ENCODE results near the gene SPI1. TPM values are rescaled to one million over a fixed set of nuclear protein-coding genes. Genes with fewer than 3 reads are reported as not detected.

Gene SPI1
- total RNA-seq, result not detected

DNA sequence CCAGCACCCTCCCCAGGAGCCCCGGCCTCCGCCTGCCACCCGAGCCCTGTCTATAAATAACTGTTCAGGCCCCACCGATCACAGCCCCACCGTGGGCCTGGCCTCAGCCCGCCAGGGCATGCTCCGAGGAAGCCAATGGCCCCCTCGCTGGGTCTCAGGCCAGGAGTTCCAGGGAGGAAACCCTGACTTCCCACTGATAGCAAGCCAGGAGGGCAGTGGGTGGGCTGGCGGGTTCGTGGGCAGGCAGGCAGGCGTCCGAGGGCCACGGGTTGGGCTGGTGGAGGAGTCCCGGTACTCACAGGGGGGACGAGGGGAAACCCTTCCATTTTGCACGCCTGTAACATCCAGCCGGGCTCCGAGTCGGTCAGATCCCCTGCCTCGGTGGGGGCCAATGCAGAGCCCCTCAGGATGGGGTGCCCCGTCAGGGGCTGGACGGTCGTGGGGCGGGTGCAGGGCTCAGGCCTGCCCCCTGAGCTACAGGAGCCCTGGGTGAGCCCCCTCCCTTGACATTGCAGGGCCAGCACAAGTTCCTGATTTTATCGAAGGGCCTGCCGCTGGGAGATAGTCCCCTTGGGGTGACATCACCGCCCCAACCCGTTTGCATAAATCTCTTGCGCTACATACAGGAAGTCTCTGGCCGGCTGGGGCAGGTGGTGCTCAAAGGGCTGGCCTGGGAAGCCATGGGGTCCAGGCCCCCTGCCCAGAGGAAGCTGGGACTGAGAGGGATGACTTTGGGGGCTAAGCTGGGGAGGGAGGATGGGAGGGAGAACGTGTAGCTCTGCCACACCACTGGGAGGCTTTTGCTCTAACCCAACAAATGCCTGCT is at the start of gene SPI1:
SPI1 (minus strand) TSS at position 538 of the 826 bp plus-strand sequence; CDS start at position 344, 194 bp downstream.
- no peak for DNase-seq

DNA sequence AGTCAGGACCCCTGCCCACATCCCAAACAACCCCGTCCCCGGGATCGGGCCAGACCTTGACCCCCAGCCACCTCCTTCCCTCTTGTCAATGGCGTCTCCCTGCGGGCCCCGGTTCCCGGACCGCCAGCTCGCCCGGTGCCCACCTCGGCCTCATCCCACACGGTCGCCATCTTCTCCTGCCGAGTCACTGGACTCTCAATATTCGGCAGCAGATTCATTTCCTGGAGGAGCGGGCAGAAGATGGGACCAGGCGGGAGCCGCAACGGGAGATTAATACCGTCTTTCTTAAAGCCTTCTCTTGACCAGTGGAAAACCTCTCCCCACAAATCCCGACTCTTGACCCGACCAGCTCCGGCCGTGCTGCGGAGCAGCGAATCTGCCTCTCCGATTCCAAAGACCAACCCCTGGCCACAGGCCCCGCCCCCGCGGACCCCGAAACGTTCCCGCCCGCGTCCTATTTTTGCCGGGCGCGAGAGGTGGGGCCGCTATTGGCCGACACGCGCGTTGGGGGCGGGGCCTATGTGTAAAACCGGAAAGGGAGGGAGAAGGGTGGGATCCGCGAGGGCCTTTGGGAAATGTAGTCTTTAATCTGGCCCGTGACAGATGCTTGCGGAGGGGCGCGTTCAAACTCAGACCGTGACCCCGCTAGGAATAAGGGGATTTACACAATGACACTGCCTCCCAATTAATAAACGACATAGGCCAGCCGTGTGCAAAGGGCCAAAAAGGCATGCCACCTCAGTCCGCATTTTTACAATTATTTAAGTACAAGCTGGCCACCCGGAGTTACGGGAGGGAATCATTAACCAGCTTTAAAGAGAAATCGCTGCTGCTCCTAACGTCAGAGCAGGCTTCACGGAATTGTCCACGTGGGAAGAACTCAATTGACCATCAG is 48.0 kb upstream of the SPI1 start, which contains the start of gene PSMC3:
PSMC3 (minus strand) TSS at position 378 of the 895 bp plus-strand sequence; CDS start at position 218, 160 bp downstream.
- DNase-seq, result peak; percentile 98

- no peak for DNase-seq
These were observed 47.3 kb upstream of the SPI1 start for GRCh38 chr11:47425611-47426010.

DNA sequence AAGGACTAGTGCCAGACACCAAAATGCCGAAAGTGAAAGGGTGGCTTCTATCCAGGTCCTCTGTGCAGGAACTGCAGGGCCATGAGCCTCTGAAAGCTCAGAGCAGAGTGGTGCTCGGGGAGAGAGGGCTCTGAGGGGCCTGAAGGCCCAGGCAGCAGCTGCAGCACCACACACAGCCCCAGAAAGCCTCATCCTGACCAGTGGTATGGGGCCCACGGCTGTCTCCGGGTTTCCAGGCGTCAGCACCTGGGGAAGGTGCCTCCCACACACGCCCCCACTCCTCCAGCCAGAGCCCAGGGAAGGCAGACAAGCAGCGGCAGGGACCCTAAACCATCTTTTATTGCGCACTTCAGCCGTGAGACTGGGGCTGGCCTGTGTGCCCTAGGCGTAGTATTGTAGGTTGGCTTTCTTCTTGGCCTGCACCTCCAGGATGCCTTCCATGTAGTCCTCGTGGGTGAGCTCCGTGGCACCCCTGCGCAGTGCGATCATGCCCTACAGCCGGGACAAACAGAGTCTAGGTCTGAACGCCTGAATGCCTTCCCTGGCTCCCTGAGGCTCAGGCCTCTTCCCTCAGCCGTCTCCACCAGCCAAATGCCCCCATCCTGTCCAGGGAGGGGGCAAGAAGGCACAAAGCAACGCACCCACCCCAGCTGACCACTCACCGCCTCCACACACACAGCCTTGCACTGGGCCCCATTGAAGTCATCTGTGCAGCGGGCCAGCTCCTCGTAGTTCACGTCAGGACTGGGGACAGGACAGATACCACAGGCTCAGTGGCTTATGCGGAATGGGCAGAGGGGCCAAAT is 40.3 kb upstream of the SPI1 start:
- DNase-seq, result no peak

GRCh38 chr11:47417712-47418111 is 39.4 kb upstream of the SPI1 start:
- no peak for DNase-seq

GRCh38 chr11:47415949-47416472 is 37.7 kb upstream of the SPI1 start:
- DNase-seq, result no peak

GRCh38 chr11:47415091-47415854 is 36.9 kb upstream of the SPI1 start:
- no peak for DNase-seq

DNA sequence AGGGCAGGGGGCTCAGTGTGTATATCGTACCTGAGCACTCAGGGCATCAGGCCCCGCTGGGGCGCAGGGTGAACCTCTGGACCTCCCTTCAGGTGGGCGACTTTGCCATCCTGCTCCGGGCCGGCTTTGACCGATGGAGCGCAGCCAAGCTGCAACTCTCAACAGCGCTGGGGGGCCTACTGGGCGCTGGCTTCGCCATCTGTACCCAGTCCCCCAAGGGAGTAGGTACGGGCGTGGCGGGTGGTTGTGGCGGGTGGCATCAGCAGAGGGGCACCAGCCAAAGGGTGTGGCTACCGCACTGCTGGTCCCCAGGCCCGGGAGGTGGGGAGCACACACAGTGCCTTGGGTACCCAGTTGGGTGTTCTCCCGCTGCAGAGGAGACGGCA is 36.3 kb upstream of the SPI1 start:
- DNase-seq, result no peak

- DNase-seq, result no peak
These were observed 35.7 kb upstream of the SPI1 start for GRCh38 chr11:47413908-47414684.

DNA sequence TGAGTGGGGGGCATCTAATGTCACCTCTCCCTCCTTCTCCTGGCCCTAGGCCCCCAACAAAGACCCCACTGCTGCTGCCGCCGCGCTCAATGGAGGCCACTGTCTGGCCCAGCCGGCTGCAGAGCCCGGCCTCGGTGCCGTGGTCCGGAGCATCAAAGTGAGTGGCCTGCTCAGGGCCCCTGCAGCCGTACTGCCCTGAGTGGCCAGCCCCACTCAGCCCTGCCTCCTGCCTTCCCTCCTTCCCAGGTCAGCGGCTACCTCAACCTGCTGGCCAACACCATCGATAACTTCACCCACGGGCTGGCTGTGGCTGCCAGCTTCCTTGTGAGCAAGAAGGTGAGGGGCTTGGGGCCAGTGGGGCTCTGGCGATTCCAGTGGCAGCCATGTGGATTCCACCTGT is 35.0 kb upstream of the SPI1 start:
- DNase-seq, result no peak

DNA sequence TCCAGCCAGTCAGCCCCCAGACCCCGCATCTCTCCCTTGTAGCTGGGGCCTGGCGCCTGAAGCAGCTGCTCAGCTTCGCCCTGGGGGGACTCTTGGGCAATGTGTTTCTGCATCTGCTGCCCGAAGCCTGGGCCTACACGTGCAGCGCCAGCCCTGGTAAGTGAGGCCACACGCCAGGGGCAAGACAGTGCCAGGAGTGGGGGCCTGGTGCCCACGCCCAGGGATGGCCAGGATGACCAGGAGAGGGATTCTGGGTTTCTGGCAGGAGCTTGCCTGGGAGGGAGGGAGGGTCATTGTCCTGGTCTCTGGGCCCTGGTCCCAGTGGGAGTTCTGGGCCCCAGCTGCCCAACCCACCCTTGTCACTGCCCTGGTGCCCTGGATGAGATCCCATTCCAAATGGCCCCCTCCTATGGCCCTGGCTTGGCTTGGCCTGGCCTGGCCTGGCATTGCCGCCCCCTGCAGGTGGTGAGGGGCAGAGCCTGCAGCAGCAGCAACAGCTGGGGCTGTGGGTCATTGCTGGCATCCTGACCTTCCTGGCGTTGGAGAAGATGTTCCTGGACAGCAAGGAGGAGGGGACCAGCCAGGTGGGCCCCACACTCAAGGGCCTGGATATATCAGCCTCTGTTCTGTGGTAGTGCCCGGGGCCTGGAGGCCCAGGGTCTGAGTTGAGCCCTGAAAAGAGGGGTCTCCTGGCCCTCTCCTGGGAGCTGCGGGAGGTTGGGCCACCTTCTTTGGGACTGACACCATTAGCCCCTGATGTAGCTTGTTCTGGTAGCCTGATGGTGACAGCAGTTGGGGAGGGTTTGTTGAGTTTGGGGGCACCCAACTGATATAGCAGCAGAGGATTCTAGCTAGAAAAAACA is 33.8 kb upstream of the SPI1 start:
- DNase-seq, result peak; percentile 48

DNA sequence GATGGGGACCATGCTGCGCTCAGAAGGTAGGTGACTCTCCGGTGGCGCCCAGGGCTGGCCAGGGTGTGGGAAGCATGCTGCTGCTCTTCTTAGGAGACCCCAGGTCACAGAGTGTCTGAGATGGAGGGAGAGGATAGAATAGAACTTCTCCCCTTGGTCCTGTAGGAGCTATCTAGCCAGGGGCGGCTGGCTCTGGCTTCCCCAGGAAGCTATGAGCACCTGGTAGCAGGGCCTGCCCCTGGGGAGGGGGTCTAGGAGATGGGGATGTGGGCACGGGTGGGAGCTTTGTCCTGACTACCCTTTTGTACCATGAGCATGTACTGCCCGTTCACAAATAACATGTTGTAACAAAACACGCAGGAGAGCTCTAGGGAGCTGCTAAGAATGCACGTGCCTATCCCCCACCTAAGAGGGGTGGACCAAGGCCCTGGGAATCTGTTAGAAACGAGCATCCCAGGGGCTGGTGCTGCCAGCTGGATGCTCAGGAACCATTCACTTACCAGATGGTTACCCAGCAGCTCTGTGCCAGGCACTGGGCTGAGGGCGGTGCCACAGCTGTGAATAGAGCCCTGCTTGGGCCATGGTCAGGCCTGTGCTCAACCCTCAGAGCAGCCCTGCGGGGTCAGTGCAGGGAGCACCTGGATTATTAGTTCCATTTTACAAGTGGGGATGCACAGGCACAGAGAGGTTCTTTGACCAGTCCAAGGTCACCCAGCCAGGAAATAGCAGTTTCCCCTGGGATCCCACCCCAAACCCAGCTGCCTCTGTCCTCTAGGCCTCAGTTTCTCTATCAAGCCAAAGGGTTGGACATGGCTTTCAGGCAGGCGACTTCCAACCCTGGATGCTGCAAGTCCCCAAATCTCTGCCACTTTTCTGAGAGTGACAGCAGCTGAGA is 32.3 kb upstream of the SPI1 start:
- DNase-seq, result no peak

- no peak for DNase-seq
These were observed 31.4 kb upstream of the SPI1 start for GRCh38 chr11:47409440-47410369.

GRCh38 chr11:47408598-47409439 is 30.5 kb upstream of the SPI1 start:
- DNase-seq, result no peak

DNA sequence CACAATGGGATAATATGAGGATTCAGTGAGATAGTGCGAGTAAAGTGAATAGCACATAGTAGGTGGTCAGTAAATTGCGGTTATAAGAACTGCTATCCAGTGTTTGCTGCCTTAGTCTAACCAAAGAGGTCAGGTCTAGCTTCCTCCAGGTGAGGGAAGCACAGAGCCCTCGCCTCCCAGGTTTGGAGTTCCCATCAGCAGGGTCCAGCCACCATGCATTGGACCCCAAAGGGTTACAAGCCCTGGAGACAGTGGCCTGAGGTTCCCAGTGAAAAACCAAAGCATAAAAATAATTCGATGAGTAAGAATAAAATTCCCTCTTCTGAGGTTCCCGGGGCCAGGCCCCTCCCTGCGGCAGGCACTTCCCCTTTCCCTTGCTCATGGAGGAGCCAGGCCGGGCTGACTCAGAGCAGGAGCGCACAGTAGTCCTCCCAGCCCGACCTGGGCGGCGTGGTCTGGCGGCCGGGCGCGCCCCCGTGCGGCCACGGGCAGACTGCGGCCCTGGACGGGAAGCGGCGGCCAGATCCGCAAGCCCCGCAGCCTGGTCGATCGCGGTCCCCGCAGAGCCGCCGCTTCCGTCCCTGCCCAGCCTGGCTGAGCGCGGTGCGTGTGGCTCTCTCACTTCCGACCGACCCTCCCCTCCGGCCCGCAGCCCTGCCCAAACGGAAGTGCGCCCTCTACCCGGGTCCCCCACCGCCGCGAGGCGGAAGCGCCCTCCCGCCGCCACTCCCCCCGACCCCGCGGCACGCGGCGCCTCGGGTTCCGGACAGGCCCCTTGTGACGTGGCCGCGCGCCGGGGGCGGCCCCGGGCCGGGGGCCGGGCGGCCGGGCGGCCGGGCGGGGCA is 29.6 kb upstream of the SPI1 start, which contains the start of gene SLC39A13:
SLC39A13 (plus strand) TSS at position 845 of the 845 bp plus-strand sequence. CDS start 1,505 bp downstream, outside the sequence.
- peak; percentile 85 for DNase-seq
